A549 (cell line): ENCODE data around the gene MEPCE. TPM values are rescaled to one million over a fixed set of nuclear protein-coding genes. Genes with fewer than 3 reads are reported as not detected.

Source experiments
- ATAC-seq, 2 experiments: fragments of 200-7000 bp in 1 of 2; fragments of >200 bp in 1 of 2; cut with Nextera tagmentation in 1 of 2; cut with Tn5 transposase in 1 of 2; 3 replicates each; pipeline versions ENCODE4 v1.8.0 to v1.9.1; 2018 to 2020; ENCODE audit warnings: mild to moderate bottlenecking in 1 of 2, moderate library complexity in 1 of 2
- CTCF ChIA-PET: fragments of 300-600 bp; sonication (Branson Sonifier 250); formaldehyde crosslinking; extraction: SDS; loops from one replicate; lab custom pipeline; 2021; ENCODE audit warnings: antibody characterized with exemption, inconsistent platforms; lab: Yijun Ruan, JAX
- POLR2A ChIA-PET: fragments of 350-600 bp; formaldehyde crosslinking; extraction: SDS; loops from one replicate; lab custom pipeline; 2021; ENCODE audit warnings: antibody characterized with exemption, inconsistent platforms; lab: Yijun Ruan, JAX
- DNase-seq, 2 experiments: peaks; one replicate each; pipeline versions ENCODE4 v3.0.0 to v3.0.0-alpha.2; 2011 to 2016; ENCODE audit warnings: low read depth in 1 of 2, low spot score in 1 of 2
- FAIRE-seq: peaks from 2 replicates; lab custom pipeline; 2011; peaks lifted over from hg19 to GRCh38; lab: Jason Lieb, UNC
- H3K27ac ChIP-seq, 2 experiments: fragments of >200 bp; sonication (Bioruptor Twin); formaldehyde crosslinking; 3 replicates each; pipeline ENCODE4 v1.5.1; 2016 to 2017
- H3K4me1 ChIP-seq: fragments of >200 bp; sonication (Bioruptor Twin); formaldehyde crosslinking; 3 replicates; pipeline ENCODE4 v1.6.1; 2016
- H3K4me2 ChIP-seq: fragments of >200 bp; sonication (Bioruptor Twin); formaldehyde crosslinking; 3 replicates; pipeline ENCODE4 v1.6.1; 2016
- H3K4me3 ChIP-seq: fragments of >200 bp; sonication (Bioruptor Twin); formaldehyde crosslinking; 3 replicates; pipeline ENCODE4 v1.5.1; 2016
- H3K9me3 ChIP-seq: fragments of >200 bp; sonication (Bioruptor Twin); formaldehyde crosslinking; 3 replicates; pipeline ENCODE4 v1.6.1; 2016
- BHLHE40 ChIP-seq: IDR thresholded peaks from 2 replicates; pipeline ENCODE4 v1.6.1; 2012; ENCODE audit warnings: low read depth, low read length, inconsistent platforms
- CBX2 ChIP-seq: fragments of 200-600 bp; sonication (generic); IDR thresholded peaks from 2 replicates; pipeline ENCODE4 v1.6.1; 2016; ENCODE audit warnings: low read depth, mild to moderate bottlenecking, borderline replicate concordance
- CHD2 ChIP-seq: fragments of 150-350 bp; IDR thresholded peaks from 2 replicates; pipeline ENCODE4 v1.6.1; 2014; ENCODE audit warnings: low read length; ENCODE audit not compliant: partially characterized antibody
- CTCF ChIP-seq: fragments of >200 bp; sonication (Bioruptor Twin); formaldehyde crosslinking; IDR thresholded peaks from 3 replicates; pipeline ENCODE4 v1.5.1; 2016
- EHF ChIP-seq: fragments of 250-450 bp; sonication (Bioruptor Pico); IDR thresholded peaks from 2 replicates; pipeline ENCODE4 v1.5.0; 2020; ENCODE audit warnings: mild to moderate bottlenecking
- EP300 ChIP-seq, 2 experiments: fragments of >200 bp; sonication (Bioruptor Twin); formaldehyde crosslinking; IDR thresholded peaks; 2 replicates in 1 of 2; 3 replicates in 1 of 2; pipeline ENCODE4 v1.6.1; 2016 to 2017
- ESRRA ChIP-seq: fragments of 150-350 bp; IDR thresholded peaks from 2 replicates; pipeline ENCODE4 v1.6.1; 2014; ENCODE audit warnings: mild to moderate bottlenecking, low read length, borderline replicate concordance
- FOXS1 ChIP-seq: fragments of 250-450 bp; sonication (Bioruptor Pico); IDR thresholded peaks from 2 replicates; pipeline ENCODE4 v1.5.0; 2020; ENCODE audit warnings: mild to moderate bottlenecking, moderate library complexity
- GATA3 ChIP-seq: IDR thresholded peaks from 2 replicates; pipeline ENCODE4 v1.6.1; 2012; ENCODE audit warnings: borderline replicate concordance
- HEYL ChIP-seq: fragments of 250-450 bp; sonication (Bioruptor Pico); IDR thresholded peaks from 2 replicates; pipeline ENCODE4 v1.8.0; 2021; ENCODE audit warnings: mild to moderate bottlenecking, moderate library complexity
- HOXB13 ChIP-seq: fragments of 250-450 bp; sonication (Bioruptor Pico); IDR thresholded peaks from 2 replicates; pipeline ENCODE4 v1.5.0; 2020; ENCODE audit warnings: low read depth, mild to moderate bottlenecking, moderate library complexity
- HOXB5 ChIP-seq: fragments of 250-450 bp; sonication (Bioruptor Pico); IDR thresholded peaks from 2 replicates; pipeline ENCODE4 v1.5.0; 2020; ENCODE audit warnings: mild to moderate bottlenecking, moderate library complexity
- MAX ChIP-seq: IDR thresholded peaks from 2 replicates; pipeline ENCODE4 v1.6.1; 2012
- MAZ ChIP-seq: fragments of 150-350 bp; IDR thresholded peaks from 2 replicates; pipeline ENCODE4 v1.6.1; 2014; ENCODE audit warnings: antibody characterized with exemption, low read depth, low read length, borderline replicate concordance
- NFE2L2 ChIP-seq: fragments of 150-350 bp; conservative IDR thresholded peaks from 2 replicates; pipeline ENCODE4 v1.6.1; 2014; ENCODE audit warnings: low read length
- POLR2A ChIP-seq: IDR thresholded peaks from 2 replicates; pipeline ENCODE4 v1.6.1; 2012; ENCODE audit warnings: mild to moderate bottlenecking, low read length
- RAD21 ChIP-seq, 2 experiments: fragments of >200 bp in 1 of 2; sonication (Bioruptor Twin) in 1 of 2; formaldehyde crosslinking in 1 of 2; IDR thresholded peaks in 1 of 2; conservative IDR thresholded peaks in 1 of 2; 2 replicates in 1 of 2; 3 replicates in 1 of 2; pipeline ENCODE4 v1.6.1; 2012 to 2018; ENCODE audit warnings: inconsistent platforms in 1 of 2
- RARB ChIP-seq: fragments of 250-450 bp; sonication (Bioruptor Pico); IDR thresholded peaks from 2 replicates; pipeline ENCODE4 v1.8.0; 2021; ENCODE audit warnings: mild to moderate bottlenecking, moderate library complexity
- REST ChIP-seq: fragments of 200-600 bp; sonication (generic); IDR thresholded peaks from 2 replicates; pipeline ENCODE4 v1.6.1; 2016; ENCODE audit warnings: antibody characterized with exemption, mild to moderate bottlenecking, moderate library complexity
- RNF2 ChIP-seq: fragments of 200-600 bp; sonication (generic); IDR thresholded peaks from 2 replicates; pipeline ENCODE4 v1.6.1; 2016; ENCODE audit warnings: low read depth, mild to moderate bottlenecking, antibody characterized with exemption, moderate library complexity, borderline replicate concordance
- TFCP2L1 ChIP-seq: fragments of 250-450 bp; sonication (Bioruptor Pico); IDR thresholded peaks from 2 replicates; pipeline ENCODE4 v1.5.0; 2021; ENCODE audit warnings: mild to moderate bottlenecking
- USF2 ChIP-seq: fragments of 450-650 bp; IDR thresholded peaks from 2 replicates; pipeline ENCODE4 v1.6.1; 2014; ENCODE audit warnings: antibody characterized with exemption
- ZC3H11A ChIP-seq: fragments of 450-650 bp; IDR thresholded peaks from 2 replicates; pipeline ENCODE4 v1.6.1; 2014; ENCODE audit warnings: antibody characterized with exemption, mild to moderate bottlenecking
- ZNF302 ChIP-seq: fragments of 250-450 bp; sonication (Bioruptor Pico); IDR thresholded peaks from 2 replicates; pipeline ENCODE4 v1.9.0; 2021; ENCODE audit warnings: inconsistent platforms, mild to moderate bottlenecking, moderate library complexity
- WGBS: methylation state at CpG from one replicate; pipeline ENCODE4 v1.1.6; 2017; ENCODE audit errors: missing lambda C conversion rate; 5-methylcytosine and 5-hydroxymethylcytosine counted together
- polyA plus RNA-seq, 4 experiments: library from polyadenylated mRNA; depleted of rRNA in 3 of 4; stranded (reverse); fragments of >200 nt; fragmentation: RNase III in 1 of 4; extraction: RNeasy Plus Mini Kit Qiagen cat#74134 plus additional on column Dnase treatment in 1 of 4; gene quantifications; 2 replicates in 3 of 4; 3 replicates in 1 of 4; pipeline ENCODE4 v1.2.3, GENCODE V29; 2011 to 2017

Gene MEPCE
- polyA plus RNA-seq, 2 of the 4 experiments (the other 2 are of a cell fraction), result 10.0 to 38.4 TPM

GRCh38 chr7:100401811-100402210 is 27.8 kb upstream of the MEPCE start:
- H3K4me1 ChIP-seq, result no peaks in the 10 kb centered on the region
- ATAC-seq (no peak), DNase-seq (no peak), FAIRE-seq (no peak)
- ChIA-PET CTCF (interaction anchor here (0.5 to 3.1 kb wide), 7 partner anchors 9 to 269 kb away, joined by 3 to 16 read pairs (median 3); partner anchors contain the start of gene ZCWPW1), POLR2A (no interaction called here)
- TF ChIP-seq CHD2 (no peak), MAX (no peak), RNF2 (no peak), HOXB5 (CRISPR knock-in tag) (no peak), POLR2A (no peak), CTCF (no peak)
- no peak overlapping the region for H3K4me2 ChIP-seq
- no peak overlapping the region for H3K4me3 ChIP-seq
- 70% methylated on average over 5 of the region's 5 CpGs for WGBS
- no peaks in the 10 kb centered on the region for H3K9me3 ChIP-seq
- H3K27ac ChIP-seq, result no peak overlapping the region

GRCh38 chr7:100402241-100402640 is 27.4 kb upstream of the MEPCE start:
- ATAC-seq (no peak), FAIRE-seq (no peak), DNase-seq (no peak)
- H3K9me3 ChIP-seq, result no peaks in the 10 kb centered on the region
- no peak overlapping the region for H3K27ac ChIP-seq
- TF ChIP-seq TFCP2L1 (CRISPR knock-in tag) (no peak), FOXS1 (CRISPR knock-in tag) (no peak), CTCF (no peak), CBX2 (no peak), REST (no peak), ZC3H11A (no peak), RARB (CRISPR knock-in tag) (no peak), USF2 (no peak), ESRRA (no peak), NFE2L2 (no peak), GATA3 (no peak), EHF (no peak), HOXB13 (CRISPR knock-in tag) (no peak), HEYL (no peak), CHD2 (no peak), EP300 (IDR thresholded peaks at IDR 0.05) (no peak), ZNF302 (no peak), RAD21 (conservative IDR thresholded peaks at IDR 0.05 in 1 of 2, IDR thresholded peaks at IDR 0.05 in 1 of 2) (no peak), BHLHE40 (no peak), MAZ (no peak)
- POLR2A ChIA-PET, result no interaction called here
- H3K4me3 ChIP-seq, result no peak overlapping the region
- no peak overlapping the region for H3K4me2 ChIP-seq
- CTCF ChIA-PET, result interaction anchor here (0.5 to 3.1 kb wide), 7 partner anchors 18 to 270 kb away, joined by 3 to 16 read pairs (median 3); partner anchors contain the start of gene ZCWPW1
- no peaks in the 10 kb centered on the region for H3K4me1 ChIP-seq
- WGBS, result 89% methylated on average over 2 of the region's 2 CpGs
